ENCODE measurements around the gene LPCAT1. TPM values are rescaled to one million over a fixed set of nuclear protein-coding genes. Genes with fewer than 3 reads are reported as not detected.

Gene LPCAT1
- total RNA-seq, 1 donor from 2014 or later = 269 TPM

GRCh38 chr5:1521671-1522600, 1.8 kb downstream of the LPCAT1 start:
- H3K4me1 Mint-ChIP-seq = peaks cover 56% of the 10 kb centered on the region
- H3K27ac Mint-ChIP-seq = peak overlapping the region; percentile 74
- peak; percentile 16 for DNase-seq
- no peaks in the 10 kb centered on the region for H3K27me3 Mint-ChIP-seq
- intact Hi-C loops (cut with micrococcal nuclease) = loop anchor here (10.0 kb wide), 1 partner anchor 177 kb away; the partner anchor contains the start of gene CLPTM1L
- POLR2A ChIA-PET = interaction anchor here (0.5 to 6.5 kb wide), 12 partner anchors 8 to 123 kb away, joined by 3 to 68 read pairs (median 7); no protein-coding TSS in a partner anchor
- H3K9me3 Mint-ChIP-seq = no peaks in the 10 kb centered on the region
- TF ChIP-seq CTCF (IDR thresholded peaks at IDR 0.05) = no peak
- no peak for ATAC-seq (ENCODE audit: low read depth)
- peak overlapping the region; percentile 91 for H3K4me3 Mint-ChIP-seq
- peaks cover 38% of the 10 kb centered on the region for H3K36me3 Mint-ChIP-seq (ENCODE audit: low read depth)
- CTCF ChIA-PET = interaction anchor here (2.9 kb wide), 1 partner anchor 10 kb away, joined by 11 read pairs; no protein-coding TSS in a partner anchor

GRCh38 chr5:1520791-1521453, 2.8 kb downstream of the LPCAT1 start:
- CTCF ChIA-PET = interaction anchor here (2.9 kb wide), 1 partner anchor 9 kb away, joined by 11 read pairs; no protein-coding TSS in a partner anchor
- Mint-ChIP-seq H3K27me3 (no peaks in the 10 kb centered on the region), H3K36me3 (ENCODE audit: low read depth) (peaks cover 48% of the 10 kb centered on the region), H3K4me3 (peak overlapping the region; percentile 91), H3K4me1 (peaks cover 56% of the 10 kb centered on the region), H3K9me3 (no peaks in the 10 kb centered on the region), H3K27ac (peak overlapping the region; percentile 35)
- no peak for ATAC-seq (ENCODE audit: low read depth)
- no peak for TF ChIP-seq CTCF (IDR thresholded peaks at IDR 0.05)
- intact Hi-C loops (cut with micrococcal nuclease) = loop anchor here (10.0 kb wide), 1 partner anchor 176 kb away; the partner anchor contains the start of gene CLPTM1L
- POLR2A ChIA-PET = interaction anchor here (0.5 to 6.5 kb wide), 6 partner anchors 9 to 39 kb away, joined by 3 to 68 read pairs (median 20); no protein-coding TSS in a partner anchor
- peak; percentile 3 for DNase-seq

GRCh38 chr5:1519631-1520210, 4.0 kb downstream of the LPCAT1 start:
- H3K9me3 Mint-ChIP-seq = no peaks in the 10 kb centered on the region
- intact Hi-C loops (cut with micrococcal nuclease) = loop anchor here (10.0 kb wide), 1 partner anchor 175 kb away; the partner anchor contains the start of gene CLPTM1L
- ChIA-PET POLR2A (interaction anchor here (4.1 kb wide), 1 partner anchor 17 kb away, joined by 12 read pairs; no protein-coding TSS in a partner anchor), CTCF (interaction anchor here (1.2 kb wide), 1 partner anchor 140 kb away, joined by 3 read pairs; no protein-coding TSS in a partner anchor)
- H3K27me3 Mint-ChIP-seq = no peaks in the 10 kb centered on the region
- TF ChIP-seq CTCF (IDR thresholded peaks at IDR 0.05) = no peak
- H3K27ac Mint-ChIP-seq = no peak overlapping the region
- no peak overlapping the region for H3K4me3 Mint-ChIP-seq
- peaks cover 52% of the 10 kb centered on the region for H3K36me3 Mint-ChIP-seq (ENCODE audit: low read depth)
- H3K4me1 Mint-ChIP-seq = peaks cover 49% of the 10 kb centered on the region
- ATAC-seq (ENCODE audit: low read depth) (no peak), DNase-seq (peak; percentile 7)

GRCh38 chr5:1517838-1518237, 5.9 kb downstream of the LPCAT1 start:
- no peak for TF ChIP-seq CTCF (IDR thresholded peaks at IDR 0.05)
- Mint-ChIP-seq H3K36me3 (ENCODE audit: low read depth) (peaks cover 63% of the 10 kb centered on the region), H3K27ac (no peak overlapping the region), H3K27me3 (no peaks in the 10 kb centered on the region), H3K9me3 (no peaks in the 10 kb centered on the region), H3K4me1 (peaks cover 51% of the 10 kb centered on the region), H3K4me3 (no peak overlapping the region)
- ChIA-PET POLR2A (interaction anchor here (4.1 kb wide), 1 partner anchor 15 kb away, joined by 12 read pairs; no protein-coding TSS in a partner anchor), CTCF (interaction anchor here (1.5 kb wide), 1 partner anchor 18 kb away, joined by 4 read pairs; no protein-coding TSS in a partner anchor)
- DNase-seq (peak; percentile 9), ATAC-seq (ENCODE audit: low read depth) (no peak)
- intact Hi-C loops (cut with micrococcal nuclease) = no loop called here
